ENCODE results near the gene THAP10. TPM values are rescaled to one million over a fixed set of nuclear protein-coding genes. Genes with fewer than 3 reads are reported as not detected.
A peak's percentile ranks its signal among the peaks of the same experiment; 100 is the strongest.

THAP10 gene
- total and polyA plus RNA-seq, 4 donors, result 1.2 to 3.1 (median 2.2) TPM

DNA sequence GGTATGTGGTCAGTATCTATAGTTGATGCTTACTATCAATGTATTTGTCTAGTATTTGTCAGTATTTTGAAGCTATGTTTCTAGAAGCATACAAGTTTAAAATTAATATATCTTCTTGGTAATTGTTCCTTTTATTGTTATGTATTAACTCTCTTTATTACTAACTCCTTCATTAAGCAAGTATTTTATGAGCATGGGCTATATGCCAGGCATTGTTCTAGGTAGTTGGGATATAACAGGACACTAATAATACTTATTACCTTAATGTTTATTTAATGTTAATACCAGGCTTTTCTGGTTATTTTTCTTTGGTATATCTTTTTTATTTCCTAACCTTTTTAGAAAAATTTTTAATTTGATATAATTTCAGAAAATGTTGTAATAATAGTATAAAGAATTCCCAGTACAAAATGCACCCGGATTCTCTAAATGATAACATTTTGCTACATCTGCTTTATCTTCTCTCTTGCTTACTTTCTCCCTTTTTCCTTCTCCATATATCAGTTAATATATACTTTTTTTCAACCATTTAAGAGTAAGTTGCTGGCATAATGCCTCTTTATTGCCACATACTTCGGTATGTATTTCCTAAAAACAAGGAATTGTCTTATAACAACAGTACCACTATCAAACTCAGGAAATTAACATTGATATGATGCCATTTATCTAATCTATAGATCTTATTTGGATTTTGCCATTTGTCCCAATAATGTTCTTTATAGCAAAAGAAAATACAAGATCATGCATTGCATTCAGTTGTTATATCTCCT is 31.3 kb upstream of the THAP10 start:
- H3K4me1 ChIP-seq (ENCODE audit: control insufficient read depth in 5 of 5, insufficient read depth in 5 of 5, low read length in 5 of 5), result peaks cover 0 to 2% (median 0%) of the 10 kb centered on the region in 5 donors
- no peak overlapping the region for H3K4me3 ChIP-seq
- no peaks in the 10 kb centered on the region for H3K27me3 ChIP-seq (ENCODE audit: control insufficient read depth in 3 of 3, insufficient read depth in 3 of 3, low read length in 2 of 3)
- DNase-seq, result peak in 2 of 3 donors; percentile 67 to 79
- 66 to 70% methylated on average over 2 of the region's 2 CpGs for WGBS, 2 donors
- H3K27ac ChIP-seq (ENCODE audit: low read depth in 1 of 2, low read length in 1 of 2), result no peak overlapping the region
- peaks cover 0 to 4% (median 0%) of the 10 kb centered on the region in 4 donors for H3K9me3 ChIP-seq (ENCODE audit: control insufficient read depth in 4 of 4, insufficient read depth in 3 of 4, low read length in 3 of 4)
- H3K36me3 ChIP-seq (ENCODE audit: control insufficient read depth in 4 of 4, insufficient read depth in 4 of 4, low read length in 4 of 4), result no peaks in the 10 kb centered on the region
- H3K9ac ChIP-seq (ENCODE audit: insufficient read depth in 1 of 2, low read length in 2 of 2), result no peak overlapping the region
- no peak for TF ChIP-seq CTCF (IDR thresholded peaks at IDR 0.05; ENCODE audit: control extremely low read depth, extremely low read depth)
- no peak for ATAC-seq (ENCODE audit: insufficient read depth, low FRiP score)

DNA sequence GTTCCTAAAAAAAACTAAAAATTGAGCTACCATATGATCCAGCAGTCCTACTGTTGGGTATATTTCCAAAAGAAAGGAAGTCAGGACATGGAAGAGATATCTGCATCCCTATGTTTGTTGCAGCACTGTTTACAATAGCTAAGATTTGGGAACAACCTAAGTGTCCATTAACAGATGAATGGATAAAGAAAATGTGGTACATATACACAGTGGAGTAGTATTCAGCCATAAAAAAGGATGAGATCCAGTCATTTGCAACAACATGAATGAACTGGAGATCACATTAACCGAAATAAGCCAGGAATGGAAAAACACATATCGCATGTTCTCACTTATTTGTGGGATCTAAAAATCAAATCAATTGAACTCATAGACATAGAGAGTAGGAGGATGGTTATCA is 29.9 kb upstream of the THAP10 start:
- H3K36me3 ChIP-seq (ENCODE audit: control insufficient read depth in 4 of 4, insufficient read depth in 4 of 4, low read length in 4 of 4), result no peaks in the 10 kb centered on the region
- no peak overlapping the region for H3K9ac ChIP-seq (ENCODE audit: insufficient read depth in 1 of 2, low read length in 2 of 2)
- 96 to 99% methylated on average over 2 of the region's 2 CpGs for WGBS, 2 donors
- TF ChIP-seq CTCF (IDR thresholded peaks at IDR 0.05; ENCODE audit: control extremely low read depth, extremely low read depth), result no peak
- H3K9me3 ChIP-seq (ENCODE audit: control insufficient read depth in 4 of 4, insufficient read depth in 3 of 4, low read length in 3 of 4), result peaks cover 0 to 5% (median under 1%) of the 10 kb centered on the region in 4 donors
- no peaks in the 10 kb centered on the region for H3K27me3 ChIP-seq (ENCODE audit: control insufficient read depth in 3 of 3, insufficient read depth in 3 of 3, low read length in 2 of 3)
- no peak for ATAC-seq (ENCODE audit: insufficient read depth, low FRiP score)
- H3K4me1 ChIP-seq (ENCODE audit: control insufficient read depth in 5 of 5, insufficient read depth in 5 of 5, low read length in 5 of 5), result peaks cover 0 to 2% (median 0%) of the 10 kb centered on the region in 5 donors
- H3K4me3 ChIP-seq, result no peak overlapping the region
- DNase-seq, result no peak
- H3K27ac ChIP-seq (ENCODE audit: low read depth in 1 of 2, low read length in 1 of 2), result no peak overlapping the region

GRCh38 chr15:70920981-70921696 is 28.9 kb upstream of the THAP10 start:
- Histone ChIP-seq H3K4me1 (ENCODE audit: control insufficient read depth in 5 of 5, insufficient read depth in 5 of 5, low read length in 5 of 5) (peaks cover 0 to 2% (median 0%) of the 10 kb centered on the region in 5 donors), H3K36me3 (ENCODE audit: control insufficient read depth in 4 of 4, insufficient read depth in 4 of 4, low read length in 4 of 4) (no peaks in the 10 kb centered on the region), H3K27me3 (ENCODE audit: control insufficient read depth in 3 of 3, insufficient read depth in 3 of 3, low read length in 2 of 3) (no peaks in the 10 kb centered on the region), H3K4me3 (no peak overlapping the region), H3K9ac (ENCODE audit: insufficient read depth in 1 of 2, low read length in 2 of 2) (no peak overlapping the region), H3K9me3 (ENCODE audit: control insufficient read depth in 4 of 4, insufficient read depth in 3 of 4, low read length in 3 of 4) (peaks cover 0 to 5% (median 2%) of the 10 kb centered on the region in 4 donors), H3K27ac (ENCODE audit: low read depth in 1 of 2, low read length in 1 of 2) (no peak overlapping the region)
- DNase-seq (peak in 1 of 3 donors; percentile 13), ATAC-seq (ENCODE audit: insufficient read depth, low FRiP score) (no peak)
- 30 to 49% methylated on average over 1 of the region's 1 CpG for WGBS, 2 donors
- no peak for TF ChIP-seq CTCF (IDR thresholded peaks at IDR 0.05; ENCODE audit: control extremely low read depth, extremely low read depth)
